Sciatic nerve (tissue), 2 donors: ENCODE results near the gene RFC4. TPM values are rescaled to one million over a fixed set of nuclear protein-coding genes. Genes with fewer than 3 reads are reported as not detected.

ENCODE experiments used
- ATAC-seq: fragments of 200-7000 bp; cut with Tn5 transposase; one replicate; pipeline ENCODE4 v1.9.1; 2020; ENCODE audit warnings: mild to moderate bottlenecking, moderate library complexity
- DNase-seq: peaks from one replicate; pipeline ENCODE4 v3.0.0-alpha.2; 2020; ENCODE audit warnings: low spot score
- intact Hi-C: fragments of 100-400 bp; cut with DNase I; formaldehyde crosslinking; loops from one replicate; pipeline ENCODE4 v1.14.2; 2022
- total RNA-seq: library from RNA; stranded (reverse); fragmentation: NEBNext Ultra II Directional; extraction: Animal tissue kit (Norgen Biotek cat#: 25700); gene quantifications from one replicate; pipeline ENCODE4 v1.2.1, GENCODE V29; 2021
- donor health status: DM: no; HTN: no; CAD: no.
- donor health status: DM: no; HTN: no; CAD: no.

Gene RFC4
- total RNA-seq, 1 donor from 2014 or later: 11.5 TPM

DNA sequence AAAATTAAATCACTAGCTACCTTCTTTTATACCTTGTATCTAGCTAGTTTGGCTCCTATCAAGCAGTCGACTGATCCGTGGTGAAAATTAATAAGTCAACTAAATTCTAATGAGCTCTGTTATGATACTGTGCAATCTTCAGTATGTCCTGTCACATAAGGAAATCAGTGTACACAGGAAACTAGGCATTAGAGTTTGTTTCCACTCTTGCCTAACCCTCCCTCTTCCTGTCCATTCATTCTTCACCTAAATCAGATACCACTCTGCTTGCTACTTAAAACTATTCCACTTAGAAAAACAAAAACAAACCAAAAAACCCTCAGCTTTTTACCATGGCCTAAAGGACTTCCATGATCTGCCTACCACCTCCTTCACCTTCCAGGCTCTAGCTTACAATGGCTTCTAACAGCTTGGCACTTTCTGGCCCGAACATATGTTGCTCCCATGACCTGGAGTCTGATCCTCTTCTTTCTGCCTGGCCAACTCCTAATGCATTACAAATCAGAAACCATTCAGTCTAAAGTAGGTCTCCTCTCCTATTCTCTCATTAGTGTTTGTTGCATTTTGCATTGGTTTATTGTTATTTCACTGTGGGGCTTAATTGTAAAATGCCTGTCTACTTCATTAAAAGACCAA is 7.9 kb downstream of the RFC4 start:
- ATAC-seq (no peak), DNase-seq (no peak)
- intact Hi-C loops: no loop called here

DNA sequence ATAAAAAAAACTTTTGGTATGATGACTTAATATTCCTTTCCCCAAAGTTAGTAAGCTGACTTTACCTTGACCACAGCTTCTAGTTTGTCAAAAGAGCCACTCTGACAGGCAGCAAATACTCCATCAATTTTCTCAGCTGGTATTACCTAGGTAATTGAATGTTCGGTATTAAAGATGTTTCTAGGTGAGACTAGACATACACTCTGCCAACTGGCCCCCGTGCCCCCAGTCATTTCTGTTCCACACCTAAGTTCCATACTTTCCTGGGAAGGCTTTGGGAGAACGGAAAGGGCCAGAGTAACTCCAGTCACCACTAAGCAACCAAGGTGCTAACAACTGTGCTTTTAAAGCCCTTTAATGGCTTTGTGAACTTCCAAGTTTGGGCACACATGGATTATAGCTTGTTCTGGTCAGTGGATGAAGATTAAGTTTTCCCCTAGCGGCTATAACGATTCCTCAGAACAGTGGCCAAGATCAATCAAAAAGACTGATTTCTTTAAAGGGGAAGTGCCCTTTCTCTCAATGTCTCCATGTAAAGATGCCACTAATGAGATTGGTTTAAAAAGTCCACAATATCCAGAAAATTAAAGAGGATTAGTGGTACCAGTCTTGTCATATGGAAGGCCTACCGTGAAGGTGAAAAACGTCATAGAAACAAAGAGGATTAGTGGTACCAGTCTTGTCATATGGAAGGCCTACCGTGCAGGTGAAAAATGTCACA is 15.9 kb downstream of the RFC4 start:
- no peak for DNase-seq
- intact Hi-C loops: no loop called here
- no peak for ATAC-seq

DNA sequence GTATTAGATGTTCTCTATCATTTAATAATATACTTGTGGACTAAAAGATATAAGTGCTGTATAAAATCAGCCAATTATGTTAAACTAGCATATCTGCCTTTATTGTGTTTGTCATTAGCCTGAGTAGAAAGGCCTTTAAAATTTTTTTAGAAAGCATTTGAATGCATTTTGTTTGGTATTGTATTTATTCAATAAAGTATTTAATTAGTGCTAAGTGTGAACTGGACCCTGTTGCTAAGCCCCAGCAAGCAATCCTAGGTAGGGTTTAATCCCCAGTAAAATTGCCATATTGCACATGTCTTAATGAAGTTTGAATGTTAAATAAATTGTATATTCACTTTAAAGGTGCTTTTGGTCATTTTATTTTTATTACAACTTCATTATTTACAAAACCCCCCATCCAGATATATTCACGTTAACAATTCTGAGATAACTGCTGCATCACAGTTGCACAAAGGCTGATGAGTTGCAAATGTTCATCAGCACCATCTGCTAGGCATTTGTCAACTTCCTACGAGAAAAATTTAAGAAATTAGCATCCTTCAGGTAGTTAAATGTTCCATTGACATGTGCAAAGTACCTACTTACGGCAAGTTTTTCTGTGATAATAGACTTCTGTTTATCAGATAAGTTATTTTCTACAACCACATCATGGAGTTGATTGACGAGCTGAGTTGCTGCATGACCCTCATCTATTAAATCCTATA is 16.6 kb downstream of the RFC4 start:
- DNase-seq: no peak
- intact Hi-C loops: no loop called here
- no peak for ATAC-seq

DNA sequence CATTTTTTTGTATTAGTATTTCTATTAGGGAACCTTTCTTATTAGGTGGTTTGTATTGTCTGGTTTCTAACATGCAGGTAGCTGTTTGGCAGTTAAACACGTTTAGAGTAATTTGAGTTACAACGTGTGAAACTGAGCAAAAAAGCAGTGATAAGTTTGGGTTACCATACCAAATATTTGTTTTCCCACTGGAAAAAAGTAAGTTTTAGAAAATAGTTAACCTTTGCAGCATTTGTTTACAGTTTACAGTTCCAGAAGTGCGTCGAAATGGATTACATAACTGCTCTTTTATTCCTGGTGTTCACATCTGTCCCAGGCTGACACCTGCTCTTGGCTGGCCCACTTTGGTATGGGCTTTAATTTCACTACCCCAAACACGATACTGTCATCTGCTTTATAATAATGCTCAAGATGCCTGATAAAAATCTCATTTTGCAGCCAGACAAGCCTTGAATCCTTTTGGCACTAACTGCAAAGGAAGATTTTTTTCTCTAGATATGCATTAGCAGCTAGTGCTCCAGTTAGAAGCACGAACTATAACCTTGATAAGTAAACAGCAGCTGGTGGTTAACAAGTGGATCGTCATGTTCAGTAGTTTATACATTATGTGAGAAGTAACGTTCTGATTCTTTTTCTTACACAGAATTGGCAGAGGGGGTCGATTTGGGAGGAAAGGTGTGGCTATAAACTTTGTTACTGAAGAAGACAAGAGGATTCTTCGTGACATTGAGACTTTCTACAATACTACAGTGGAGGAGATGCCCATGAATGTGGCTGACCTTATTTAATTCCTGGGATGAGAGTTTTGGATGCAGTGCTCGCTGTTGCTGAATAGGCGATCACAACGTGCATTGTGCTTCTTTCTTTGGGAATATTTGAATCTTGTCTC is 17.6 kb downstream of the RFC4 start:
- no peak for ATAC-seq
- DNase-seq: no peak
- intact Hi-C loops: no loop called here

DNA sequence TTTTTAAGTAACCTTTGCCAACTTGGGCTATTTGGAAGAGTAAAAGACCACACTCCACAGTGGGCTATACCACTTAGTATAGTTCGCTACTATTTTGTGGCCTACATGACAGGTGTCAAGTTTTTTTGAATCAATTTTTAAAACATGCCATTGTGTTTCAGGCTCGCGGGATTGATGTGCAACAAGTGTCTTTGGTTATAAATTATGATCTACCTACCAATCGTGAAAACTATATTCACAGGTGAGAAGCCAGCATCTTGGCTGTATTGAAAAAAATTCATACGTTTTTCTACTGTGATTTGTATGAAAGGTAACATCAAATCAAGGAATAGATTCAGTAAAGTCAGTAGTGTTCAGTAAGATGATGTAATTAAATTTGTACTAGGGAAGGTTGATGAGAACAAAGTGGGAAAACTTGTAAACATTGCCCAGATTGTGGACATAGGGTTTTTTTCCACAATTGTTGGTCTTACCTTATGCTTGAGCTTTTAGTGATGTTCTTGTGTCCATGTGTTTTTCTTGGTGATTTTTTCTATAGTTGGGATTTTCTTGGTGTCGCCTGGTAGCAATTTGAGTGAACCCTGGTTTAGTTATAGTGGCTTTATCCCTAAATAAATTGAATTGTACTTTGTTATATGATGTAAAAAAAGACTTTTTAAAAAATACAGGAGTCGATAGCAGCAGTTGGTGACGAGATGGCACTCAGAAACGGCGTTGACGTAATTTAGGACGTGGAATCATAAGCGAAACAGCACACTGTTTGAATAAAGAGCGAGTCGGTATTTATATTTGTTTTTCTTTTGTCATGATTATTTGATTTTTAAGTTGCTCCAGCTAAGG is 18.4 kb downstream of the RFC4 start:
- intact Hi-C loops: no loop called here

DNA sequence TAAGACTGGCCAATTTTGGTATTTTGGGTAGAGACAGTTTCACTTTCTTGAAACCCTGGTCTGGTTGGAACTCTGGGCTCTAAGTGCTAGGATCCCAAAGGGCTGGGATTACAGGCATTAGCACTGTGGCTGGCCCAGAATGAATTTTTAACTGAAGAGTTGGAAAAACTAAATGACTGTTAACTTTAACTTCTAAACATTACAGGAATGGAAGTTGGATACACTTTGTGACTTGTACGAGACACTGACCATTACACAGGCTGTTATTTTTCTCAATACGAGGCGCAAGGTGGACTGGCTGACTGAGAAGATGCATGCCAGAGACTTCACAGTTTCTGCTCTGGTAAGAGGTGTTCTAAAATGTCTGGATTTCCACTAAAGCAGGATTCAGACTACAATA is 19.4 kb downstream of the RFC4 start:
- intact Hi-C loops: no loop called here
- no peak for DNase-seq
- no peak for ATAC-seq

More for the DNA sequence above, 18.4 kb downstream of the RFC4 start:
- DNase-seq: no peak
- no peak for ATAC-seq

DNA sequence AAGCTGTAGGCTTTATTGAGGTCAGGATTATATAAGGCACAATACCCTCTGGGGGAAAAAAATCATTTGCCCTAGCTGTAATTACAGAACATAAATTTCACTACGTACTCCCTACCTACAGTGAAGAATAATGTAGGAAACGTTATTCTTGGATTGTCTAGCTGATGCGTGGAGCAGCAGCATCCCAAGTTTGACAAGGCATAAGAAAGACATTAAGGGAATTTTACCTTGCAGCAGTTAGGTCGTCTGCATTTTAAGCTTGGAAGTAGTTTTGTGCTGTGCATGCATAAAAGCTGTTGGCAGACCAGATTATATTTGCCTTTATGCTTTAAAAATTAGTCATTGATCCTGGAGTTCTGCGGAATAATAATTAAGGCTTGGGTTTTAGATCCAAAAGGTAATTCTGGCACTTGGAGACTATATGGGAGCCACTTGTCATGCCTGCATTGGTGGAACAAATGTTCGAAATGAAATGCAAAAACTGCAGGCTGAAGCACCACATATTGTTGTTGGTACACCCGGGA is 20.7 kb downstream of the RFC4 start:
- DNase-seq (no peak), ATAC-seq (no peak)
- intact Hi-C loops: no loop called here

DNA sequence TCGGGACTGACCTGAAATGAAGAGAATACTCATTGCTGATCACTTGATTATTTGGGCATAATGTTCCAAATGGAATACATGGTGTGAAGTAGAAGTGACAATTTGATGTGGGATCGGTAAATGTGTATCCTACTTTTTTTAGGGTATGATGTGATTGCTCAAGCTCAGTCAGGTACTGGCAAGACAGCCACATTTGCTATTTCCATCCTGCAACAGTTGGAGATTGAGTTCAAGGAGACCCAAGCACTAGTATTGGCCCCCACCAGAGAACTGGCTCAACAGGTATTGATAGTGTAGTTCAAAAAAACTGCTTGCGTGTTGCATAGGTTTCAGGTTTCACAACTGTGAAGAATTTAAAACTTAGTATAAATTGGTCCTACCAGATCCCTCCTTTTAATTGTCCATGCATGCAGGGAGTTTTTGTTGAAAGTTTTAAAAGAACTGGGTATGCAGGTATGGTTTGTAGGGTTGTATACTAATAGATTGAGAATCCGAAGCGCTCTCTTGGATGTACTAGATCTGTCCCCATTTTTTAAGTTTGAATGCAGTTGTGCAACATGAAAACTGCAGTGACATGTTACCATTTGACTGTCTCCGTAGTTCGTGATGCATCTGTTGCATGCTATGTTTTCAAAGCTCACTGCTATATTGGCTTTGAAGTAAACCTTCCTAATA is 21.3 kb downstream of the RFC4 start:
- ATAC-seq (no peak), DNase-seq (no peak)
- intact Hi-C loops: no loop called here

DNA sequence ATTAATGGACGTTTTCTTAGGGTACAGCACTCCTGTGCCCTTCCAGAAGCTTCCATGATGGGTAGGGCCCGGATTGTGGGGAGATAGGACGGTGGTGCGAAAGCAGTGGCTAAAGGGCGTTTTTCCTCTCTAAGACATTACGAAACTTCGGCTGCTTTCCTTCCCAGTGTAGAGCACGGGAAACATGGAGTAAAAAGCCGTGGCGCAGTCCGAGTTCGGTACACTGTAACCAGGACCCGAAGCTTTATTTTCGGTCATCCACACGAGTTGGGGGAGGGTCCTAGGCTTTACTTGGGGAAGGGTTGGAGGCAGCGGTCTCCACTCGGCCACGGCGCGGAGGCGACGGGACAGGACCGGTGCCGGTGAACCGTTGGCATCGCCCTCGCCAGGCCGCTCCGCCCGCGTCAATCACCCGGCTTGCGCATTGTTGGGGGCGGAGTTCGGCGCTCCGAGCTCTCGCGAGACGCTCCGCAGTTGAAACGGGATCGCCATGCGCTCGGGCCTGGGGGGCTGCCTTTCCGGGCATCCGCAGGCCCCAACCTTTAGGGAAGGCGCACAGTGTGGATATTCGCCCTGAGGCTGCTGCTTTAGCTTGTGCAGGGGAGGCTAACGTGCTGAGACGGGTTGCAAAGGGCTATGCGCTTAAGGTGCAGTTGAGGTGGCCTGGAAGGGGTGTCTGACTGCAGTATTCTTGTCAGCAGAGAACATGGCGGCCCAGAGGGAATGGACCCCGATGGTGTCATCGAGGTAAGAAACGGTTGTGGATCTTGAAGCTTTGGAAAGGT is 22.4 kb downstream of the RFC4 start:
- ATAC-seq (peak; percentile 96), DNase-seq (peak; percentile 93)
- intact Hi-C loops: no loop called here

DNA sequence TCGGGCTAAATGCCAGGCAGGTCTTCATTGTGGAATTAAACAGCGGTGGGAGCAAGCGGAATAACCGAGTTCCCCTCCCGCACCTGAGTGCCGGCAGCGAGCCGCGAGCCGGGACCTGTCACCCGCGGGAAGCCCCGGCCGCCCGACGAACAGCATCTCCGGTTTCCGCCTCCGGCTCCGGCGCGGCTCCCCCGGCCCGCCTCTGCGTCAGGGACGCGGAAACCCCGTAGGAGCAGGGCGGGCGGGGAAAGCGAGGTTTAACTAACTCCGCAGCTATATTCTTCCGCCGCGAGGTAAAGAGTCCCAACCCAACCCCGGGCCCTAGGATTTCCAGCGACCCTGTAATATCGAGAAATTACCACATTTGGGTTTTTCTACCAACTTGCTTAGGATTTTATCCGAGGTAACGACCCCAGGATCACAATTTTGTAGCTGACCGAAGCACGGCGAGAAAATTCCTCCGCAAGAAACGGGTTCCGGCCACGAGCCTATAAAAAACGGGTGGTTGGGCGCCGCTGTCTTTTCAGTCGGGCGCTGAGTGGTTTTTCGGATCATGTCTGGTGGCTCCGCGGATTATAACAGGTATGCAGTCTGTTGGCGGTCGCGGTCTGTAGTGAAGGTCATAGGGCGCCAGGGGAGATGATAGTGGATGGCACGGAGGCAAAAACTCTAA is 23.1 kb downstream of the RFC4 start, which contains the start of gene EIF4A2:
EIF4A2 (plus strand) TSS at position 520 of the 673 bp plus-strand sequence; CDS start at position 554, 34 bp downstream.
- ATAC-seq (peak; percentile 95), DNase-seq (peak; percentile 93)
- intact Hi-C loops: no loop called here

DNA sequence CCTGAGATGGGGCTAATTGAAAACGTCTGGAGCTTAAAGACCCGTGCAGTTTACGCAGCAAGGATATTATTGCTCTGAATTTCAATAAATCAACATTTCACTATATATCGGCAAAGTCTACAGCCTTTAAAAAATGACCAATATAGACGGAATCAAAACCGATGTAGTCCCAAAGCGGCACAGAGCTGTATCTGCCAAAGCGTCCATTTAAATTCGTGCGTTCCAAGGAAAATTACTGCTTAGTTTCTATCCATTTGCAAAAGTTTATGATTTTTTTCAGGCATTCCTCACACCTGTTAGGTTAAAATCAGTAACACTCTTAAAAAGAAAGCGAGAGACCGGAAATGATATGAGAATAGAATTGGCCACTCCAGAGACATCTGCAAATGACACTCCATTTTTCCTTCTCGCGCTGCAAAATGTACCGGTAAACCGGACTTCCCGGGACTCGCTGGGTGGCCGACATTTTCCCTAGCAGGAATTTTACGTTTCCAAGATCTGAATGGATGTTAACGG is 23.7 kb downstream of the RFC4 start:
- intact Hi-C loops: no loop called here
- no peak for DNase-seq

DNA sequence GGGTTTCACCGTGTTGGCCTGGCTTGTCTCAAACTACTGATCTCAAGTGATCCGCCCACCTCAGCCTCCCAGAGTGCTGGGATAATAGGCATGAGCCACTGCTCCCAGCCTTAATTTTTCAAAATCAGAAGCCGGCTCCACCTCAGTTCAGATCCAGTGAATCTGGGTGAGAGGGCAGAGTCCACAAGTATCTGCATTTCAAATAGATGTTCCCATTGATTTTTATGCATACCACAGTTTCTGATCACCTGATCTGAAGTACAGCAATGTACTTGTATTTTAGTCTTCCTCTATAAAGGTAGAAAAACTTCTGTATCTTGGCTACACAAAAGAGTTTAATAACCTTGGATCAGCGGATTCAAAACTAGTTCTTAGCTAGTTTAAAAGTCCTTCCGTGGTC is 27.1 kb downstream of the RFC4 start:
- no peak for DNase-seq
- intact Hi-C loops: no loop called here
- ATAC-seq: no peak

More for the DNA sequence above, 23.7 kb downstream of the RFC4 start:
- no peak for ATAC-seq

DNA sequence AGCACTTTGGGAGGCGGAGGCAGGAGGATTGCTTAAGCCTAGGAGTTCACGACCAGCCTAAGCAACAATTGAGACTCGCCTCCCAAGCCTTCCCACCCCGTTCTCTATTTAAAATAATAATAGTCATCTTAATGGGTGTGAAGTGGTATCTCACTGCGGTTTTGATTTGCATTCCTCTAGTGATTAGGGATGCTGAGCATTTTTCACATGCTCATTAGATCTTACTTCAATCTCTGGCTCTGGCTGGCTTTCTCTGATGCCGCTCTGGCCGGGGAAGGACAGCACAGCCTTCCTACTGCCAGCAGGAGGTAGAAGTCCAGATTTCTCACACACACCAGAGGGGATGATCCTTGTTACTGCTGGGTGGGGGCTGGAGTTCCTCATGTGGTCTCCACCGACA is 30.3 kb downstream of the RFC4 start:
- no peak for ATAC-seq

DNA sequence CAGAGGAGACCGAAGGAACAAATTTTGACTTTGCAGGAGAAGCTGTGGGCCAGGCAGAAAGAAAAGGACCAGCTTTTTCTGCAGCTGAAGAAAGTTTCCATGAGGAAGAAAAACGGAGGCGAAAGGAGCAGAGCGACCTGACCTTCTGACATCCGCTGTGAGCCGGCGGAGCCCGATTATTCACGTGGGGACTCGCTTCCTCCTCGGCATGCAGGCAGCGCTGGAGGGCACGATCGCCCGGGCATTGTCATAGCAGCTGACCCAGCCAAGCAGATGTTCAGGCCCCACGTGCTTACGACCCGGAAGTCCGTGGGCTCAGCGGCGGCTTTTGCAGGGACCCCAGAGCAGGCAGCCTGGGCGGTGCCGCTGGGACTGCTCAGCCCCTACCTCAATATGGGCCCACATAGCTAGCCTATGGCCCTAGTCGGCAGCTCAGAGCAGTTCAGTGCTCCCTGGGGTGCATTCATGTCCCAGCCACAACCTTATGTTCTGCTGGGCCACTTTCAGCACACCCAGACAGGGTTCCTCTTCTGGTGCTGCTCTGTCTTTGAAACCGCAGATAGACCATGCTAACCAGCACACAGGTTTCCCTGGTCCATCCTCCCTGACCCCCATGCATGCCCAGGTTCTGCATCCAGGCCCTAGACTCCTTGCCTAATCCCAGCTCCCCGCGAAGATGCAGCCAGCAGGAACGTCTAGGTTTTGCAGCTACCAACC is 33.4 kb downstream of the RFC4 start:
- ATAC-seq: peak; percentile 92
- peak; percentile 83 for DNase-seq
- intact Hi-C loops: no loop called here

More for the DNA sequence above, 30.3 kb downstream of the RFC4 start:
- no peak for DNase-seq
- intact Hi-C loops: no loop called here

DNA sequence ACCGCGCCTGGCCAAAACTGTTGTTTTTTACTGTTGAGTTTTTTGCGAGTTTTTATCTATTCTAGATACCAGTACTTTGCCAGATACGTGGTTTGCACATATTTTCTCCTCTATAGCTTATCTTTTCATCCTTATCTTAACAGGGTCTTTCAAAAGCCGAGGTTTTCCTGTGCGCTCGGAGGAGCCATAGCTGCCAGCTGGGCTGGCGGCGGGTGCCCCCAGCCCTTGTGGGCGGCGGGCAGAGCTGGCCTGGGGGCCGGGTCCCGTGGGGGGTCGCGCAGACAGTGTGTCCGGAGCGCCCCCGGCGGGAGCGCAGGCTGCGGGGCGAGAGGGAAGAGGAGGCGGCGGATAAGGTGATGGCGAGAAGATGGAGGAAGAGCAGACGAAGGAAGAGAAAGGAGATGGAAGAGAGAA is 34.0 kb downstream of the RFC4 start:
- ATAC-seq (peak; percentile 35), DNase-seq (no peak)
- intact Hi-C loops: no loop called here
